Keratinocyte (primary cell): ENCODE data around the gene PCDH9. TPM values are rescaled to one million over a fixed set of nuclear protein-coding genes. Genes with fewer than 3 reads are reported as not detected.
A peak's percentile ranks its signal among the peaks of the same experiment; 100 is the strongest.

Source experiments
- DNase-seq: peaks from one replicate; pipeline ENCODE4 v3.0.0-alpha.2; 2011; ENCODE audit warnings: low read depth, missing footprints, low spot score
- FAIRE-seq: peaks from 2 replicates; lab custom pipeline; 2011; peaks lifted over from hg19 to GRCh38; lab: Jason Lieb, UNC
- H2AFZ ChIP-seq: 2 replicates; pipeline ENCODE4 v1.6.0; 2012; ENCODE audit warnings: low read length, control low read depth, inconsistent platforms; ENCODE audit not compliant: control insufficient read depth
- H3K27ac ChIP-seq: 2 replicates; pipeline ENCODE4 v1.5.1; 2011; ENCODE audit warnings: low read length; ENCODE audit not compliant: control insufficient read depth, insufficient read depth
- H3K27me3 ChIP-seq: 3 replicates; pipeline ENCODE4 v1.6.0; 2011; ENCODE audit warnings: low read length; ENCODE audit not compliant: control insufficient read depth, insufficient read depth; ENCODE audit errors: extremely low read depth
- H3K36me3 ChIP-seq, 2 experiments: 2 replicates in 1 of 2; 3 replicates in 1 of 2; pipeline ENCODE4 v1.5.1; 2011; ENCODE audit warnings: low read length in 2 of 2, mild to moderate bottlenecking in 1 of 2; ENCODE audit not compliant: control insufficient read depth in 2 of 2, insufficient read depth in 2 of 2; ENCODE audit errors: extremely low read depth in 1 of 2
- H3K4me1 ChIP-seq: 3 replicates; pipeline ENCODE4 v1.5.1; 2011; ENCODE audit warnings: low read length; ENCODE audit not compliant: control insufficient read depth, insufficient read depth; ENCODE audit errors: extremely low read depth
- H3K4me2 ChIP-seq: 3 replicates; pipeline ENCODE4 v1.6.0; 2011; ENCODE audit warnings: low read depth, low read length; ENCODE audit not compliant: control insufficient read depth, insufficient read depth; ENCODE audit errors: extremely low read depth
- H3K4me3 ChIP-seq, 3 experiments: fragments of 200-600 bp in 1 of 3; sonication (generic) in 1 of 3; 2 replicates in 2 of 3; 3 replicates in 1 of 3; pipeline ENCODE4 v1.5.1; 2011 to 2016; ENCODE audit warnings: low read length in 3 of 3, mild to moderate bottlenecking in 3 of 3, control low read depth in 2 of 3, inconsistent platforms in 1 of 3, low read depth in 1 of 3, mixed read lengths in 1 of 3, mixed run types in 1 of 3, moderate library complexity in 1 of 3; ENCODE audit not compliant: control insufficient read depth in 2 of 3, insufficient read depth in 2 of 3; ENCODE audit errors: extremely low read depth in 1 of 3
- H3K79me2 ChIP-seq: 2 replicates; pipeline ENCODE4 v1.6.0; 2012; ENCODE audit warnings: low read length; ENCODE audit not compliant: control insufficient read depth, insufficient read depth
- H3K9ac ChIP-seq: 3 replicates; pipeline ENCODE4 v1.6.0; 2011; ENCODE audit warnings: low read length; ENCODE audit not compliant: control insufficient read depth, insufficient read depth; ENCODE audit errors: extremely low read depth
- H3K9me1 ChIP-seq: 3 replicates; pipeline ENCODE4 v1.6.0; 2011; ENCODE audit warnings: low read length; ENCODE audit not compliant: control insufficient read depth, insufficient read depth; ENCODE audit errors: extremely low read depth
- H3K9me3 ChIP-seq: 2 replicates; pipeline ENCODE4 v1.5.1; 2012; ENCODE audit warnings: low read depth, low read length; ENCODE audit not compliant: control insufficient read depth
- H4K20me1 ChIP-seq: 3 replicates; pipeline ENCODE4 v1.6.0; 2011; ENCODE audit warnings: low read length; ENCODE audit not compliant: control insufficient read depth, insufficient read depth; ENCODE audit errors: extremely low read depth
- CTCF ChIP-seq, 3 experiments: IDR thresholded peaks in 1 of 3; conservative IDR thresholded peaks in 1 of 3; optimal IDR thresholded peaks in 1 of 3; 2 replicates in 2 of 3; 3 replicates in 1 of 3; pipeline versions ENCODE3 to v1.5.1; 2011; ENCODE audit warnings: low read length in 3 of 3, mild to moderate bottlenecking in 3 of 3, moderate library complexity in 2 of 3, control low read depth in 1 of 3, inconsistent platforms in 1 of 3; ENCODE audit not compliant: insufficient read depth in 2 of 3; ENCODE audit errors: extremely low read depth in 1 of 3
- EZH2 ChIP-seq: IDR thresholded peaks from one replicate; pipeline ENCODE4 v1.6.1; 2012; ENCODE audit warnings: inconsistent platforms, mild to moderate bottlenecking, low read length, moderate library complexity
- dilution Hi-C: fragments of 300-500 bp; cut with MboI; formaldehyde crosslinking; loops from one replicate; pipeline ENCODE4 v1.7.0; 2020; ENCODE audit warnings: low sequenced_read_pairs; ENCODE audit not compliant: extremely low pct_ligation_motif_present
- polyA plus RNA-seq, 5 experiments: library from polyadenylated mRNA; depleted of rRNA in 3 of 5; stranded (reverse) in 3 of 5; stranded (forward) in 1 of 5; unstranded in 1 of 5; fragments of >200 nt; gene quantifications; 1 replicate in 1 of 5; 2 replicates in 3 of 5; 3 replicates in 1 of 5; pipeline versions ENCODE4 v1.2.1 to v1.2.3, GENCODE V29; 2011 to 2012; ENCODE audit warnings: missing spikeins in 2 of 5, low read depth in 1 of 5, low replicate concordance in 1 of 5

The PCDH9 gene
- polyA plus RNA-seq, 1 donor (not counting 4 experiments of a cell fraction or from before 2014, with no cell fraction given) = 0.21 TPM

GRCh38 chr13:67135356-67135755 lies 94.8 kb downstream of the PCDH9 start:
- Histone ChIP-seq H3K27me3 (no peaks in the 10 kb centered on the region), H2AFZ (no peak overlapping the region), H4K20me1 (no peaks in the 10 kb centered on the region), H3K4me1 (no peaks in the 10 kb centered on the region), H3K9me3 (no peaks in the 10 kb centered on the region), H3K4me3 (no peak overlapping the region), H3K27ac (no peak overlapping the region), H3K36me3 (no peaks in the 10 kb centered on the region), H3K9me1 (no peaks in the 10 kb centered on the region), H3K4me2 (no peak overlapping the region), H3K9ac (no peak overlapping the region), H3K79me2 (no peaks in the 10 kb centered on the region)
- TF ChIP-seq EZH2 (no peak), CTCF (optimal IDR thresholded peaks at IDR 0.05 in 1 of 3, IDR thresholded peaks at IDR 0.05 in 1 of 3, conservative IDR thresholded peaks at IDR 0.05 in 1 of 3; ENCODE audit: extremely low read depth in 1 of 3, insufficient read depth in 2 of 3, low read length in 3 of 3) (no peak)
- dilution Hi-C loops = no loop called here
- DNase-seq (no peak), FAIRE-seq (no peak)

- Histone ChIP-seq H4K20me1 (no peaks in the 10 kb centered on the region), H3K27me3 (no peaks in the 10 kb centered on the region), H3K9me3 (no peaks in the 10 kb centered on the region), H3K36me3 (no peaks in the 10 kb centered on the region), H3K4me2 (peak overlapping the region; percentile 35), H3K79me2 (no peaks in the 10 kb centered on the region), H3K4me3 (peak overlapping the region in 1 of 3 experiments; percentile 8), H3K4me1 (no peaks in the 10 kb centered on the region), H3K27ac (no peak overlapping the region), H3K9me1 (no peaks in the 10 kb centered on the region), H3K9ac (no peak overlapping the region), H2AFZ (peak overlapping the region; percentile 14)
- dilution Hi-C loops = no loop called here
- TF ChIP-seq EZH2 = no peak
- TF ChIP-seq CTCF (optimal IDR thresholded peaks at IDR 0.05 in 1 of 3, IDR thresholded peaks at IDR 0.05 in 1 of 3, conservative IDR thresholded peaks at IDR 0.05 in 1 of 3; ENCODE audit: extremely low read depth in 1 of 3, insufficient read depth in 2 of 3, low read length in 3 of 3) = no peak
- FAIRE-seq (no peak), DNase-seq (no peak)
These were observed 95.6 kb downstream of the PCDH9 start for GRCh38 chr13:67134417-67135129.
